ENCODE results near the gene TACC2. TPM values are rescaled to one million over a fixed set of nuclear protein-coding genes. Genes with fewer than 3 reads are reported as not detected.

TACC2 gene
- total and polyA plus RNA-seq, 2 donors (not counting 3 experiments of a cell fraction or from before 2014, with no cell fraction given) = 14.4 to 46.2 TPM

DNA sequence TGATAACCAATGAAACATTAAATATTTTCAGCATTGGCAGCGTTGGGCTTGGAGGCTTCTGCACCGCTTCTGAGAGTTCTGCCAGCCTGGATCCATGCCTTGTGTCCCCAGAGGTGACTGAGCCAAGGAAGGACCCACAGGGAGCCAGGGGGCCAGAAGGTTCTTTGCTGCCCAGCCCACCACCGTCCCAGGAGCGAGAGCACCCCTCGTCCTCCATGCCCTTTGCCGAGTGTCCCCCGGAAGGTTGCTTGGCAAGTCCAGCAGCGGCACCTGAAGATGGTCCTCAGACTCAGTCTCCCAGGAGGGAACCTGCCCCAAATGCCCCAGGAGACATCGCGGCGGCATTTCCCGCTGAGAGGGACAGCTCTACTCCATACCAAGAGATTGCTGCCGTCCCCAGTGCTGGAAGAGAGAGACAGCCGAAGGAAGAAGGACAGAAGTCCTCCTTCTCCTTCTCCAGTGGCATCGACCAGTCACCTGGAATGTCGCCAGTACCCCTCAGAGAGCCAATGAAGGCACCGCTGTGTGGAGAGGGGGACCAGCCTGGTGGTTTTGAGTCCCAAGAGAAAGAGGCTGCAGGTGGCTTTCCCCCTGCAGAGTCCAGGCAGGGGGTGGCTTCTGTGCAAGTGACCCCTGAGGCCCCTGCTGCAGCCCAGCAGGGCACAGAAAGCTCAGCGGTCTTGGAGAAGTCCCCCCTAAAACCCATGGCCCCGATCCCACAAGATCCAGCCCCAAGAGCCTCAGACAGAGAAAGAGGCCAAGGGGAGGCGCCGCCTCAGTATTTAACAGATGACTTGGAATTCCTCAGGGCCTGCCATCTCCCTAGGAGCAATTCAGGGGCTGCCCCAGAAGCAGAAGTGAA is 93.9 kb downstream of the TACC2 start:
- intact Hi-C loops (cut with micrococcal nuclease) (no loop called here), dilution Hi-C loops (cut with MboI; ENCODE audit: extremely low pct_ligation_motif_present, low sequenced_read_pairs) (no loop called here)
- H3K9me3 ChIP-seq (replicated peaks; ENCODE audit: control insufficient read depth, insufficient read depth, low read length) = no peaks in the 10 kb centered on the region
- H3K36me3 ChIP-seq (ENCODE audit: control insufficient read depth in 2 of 2, extremely low read depth in 1 of 2, insufficient read depth in 2 of 2, low read length in 2 of 2) = no peaks in the 10 kb centered on the region
- no TSS peak for BruUV-seq (replicated peaks)
- H3K4me3 ChIP-seq (replicated peaks in 1 of 3; ENCODE audit: insufficient read depth in 1 of 3, low read depth in 1 of 3, low read length in 3 of 3) = no peak overlapping the region
- H2AFZ ChIP-seq (ENCODE audit: low read depth, low read length) = no peak overlapping the region
- H3K4me1 ChIP-seq (ENCODE audit: control insufficient read depth, extremely low read depth, insufficient read depth, low read length) = no peaks in the 10 kb centered on the region
- no peak overlapping the region for H3K9ac ChIP-seq (replicated peaks; ENCODE audit: extremely low read depth, insufficient read depth, low read length)
- DNase-seq (ENCODE audit: low read depth, low spot score) = no peak
- H3K79me2 ChIP-seq (ENCODE audit: control insufficient read depth, insufficient read depth, low read length) = no peaks in the 10 kb centered on the region
- ChIA-PET POLR2A (no interaction called here), CTCF (interaction anchor here (1.2 kb wide), 1 partner anchor 12 kb away, joined by 3 read pairs; no protein-coding TSS in a partner anchor)
- H3K4me2 ChIP-seq (ENCODE audit: insufficient read depth, low read length) = no peak overlapping the region
- H4K20me1 ChIP-seq (replicated peaks; ENCODE audit: control insufficient read depth, extremely low read depth, insufficient read depth, low read length) = no peaks in the 10 kb centered on the region
- no peaks in the 10 kb centered on the region for H3K9me1 ChIP-seq (replicated peaks; ENCODE audit: control insufficient read depth, extremely low read depth, insufficient read depth, low read length)
- no peaks in the 10 kb centered on the region for H3K27me3 ChIP-seq (ENCODE audit: control insufficient read depth in 2 of 2, insufficient read depth in 2 of 2, low read length in 2 of 2)
- FAIRE-seq = no peak
- H3K27ac ChIP-seq (ENCODE audit: insufficient read depth, low read depth, low read length) = no peak overlapping the region
- TF ChIP-seq JUN (IDR thresholded peaks at IDR 0.05; ENCODE audit: borderline replicate concordance, insufficient read depth, insufficient read length, low read depth) (no peak), POLR2A (IDR thresholded peaks at IDR 0.05; ENCODE audit: low read depth, low read length) (no peak), GATA2 (IDR thresholded peaks at IDR 0.05; ENCODE audit: insufficient read depth, insufficient read length, low read depth, low read length) (no peak), EZH2 (IDR thresholded peaks at IDR 0.05; ENCODE audit: borderline replicate concordance, low read depth, low read length, severe bottlenecking) (no peak)
- TF ChIP-seq, protein P1, sequence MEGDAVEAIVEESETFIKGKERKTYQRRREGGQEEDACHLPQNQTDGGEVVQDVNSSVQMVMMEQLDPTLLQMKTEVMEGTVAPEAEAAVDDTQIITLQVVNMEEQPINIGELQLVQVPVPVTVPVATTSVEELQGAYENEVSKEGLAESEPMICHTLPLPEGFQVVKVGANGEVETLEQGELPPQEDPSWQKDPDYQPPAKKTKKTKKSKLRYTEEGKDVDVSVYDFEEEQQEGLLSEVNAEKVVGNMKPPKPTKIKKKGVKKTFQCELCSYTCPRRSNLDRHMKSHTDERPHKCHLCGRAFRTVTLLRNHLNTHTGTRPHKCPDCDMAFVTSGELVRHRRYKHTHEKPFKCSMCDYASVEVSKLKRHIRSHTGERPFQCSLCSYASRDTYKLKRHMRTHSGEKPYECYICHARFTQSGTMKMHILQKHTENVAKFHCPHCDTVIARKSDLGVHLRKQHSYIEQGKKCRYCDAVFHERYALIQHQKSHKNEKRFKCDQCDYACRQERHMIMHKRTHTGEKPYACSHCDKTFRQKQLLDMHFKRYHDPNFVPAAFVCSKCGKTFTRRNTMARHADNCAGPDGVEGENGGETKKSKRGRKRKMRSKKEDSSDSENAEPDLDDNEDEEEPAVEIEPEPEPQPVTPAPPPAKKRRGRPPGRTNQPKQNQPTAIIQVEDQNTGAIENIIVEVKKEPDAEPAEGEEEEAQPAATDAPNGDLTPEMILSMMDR (IDR thresholded peaks at IDR 0.05; ENCODE audit: extremely low read depth in 1 of 2, insufficient read depth in 1 of 2, low read depth in 1 of 2, low read length in 2 of 2) = no peak
- TF ChIP-seq, protein P2, sequence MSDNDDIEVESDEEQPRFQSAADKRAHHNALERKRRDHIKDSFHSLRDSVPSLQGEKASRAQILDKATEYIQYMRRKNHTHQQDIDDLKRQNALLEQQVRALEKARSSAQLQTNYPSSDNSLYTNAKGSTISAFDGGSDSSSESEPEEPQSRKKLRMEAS (IDR thresholded peaks at IDR 0.05; ENCODE audit: insufficient read depth, insufficient read length) = no peak
